ENCODE measurements around the gene TM7SF3.
"Not testable (repeated sequence)": the region's sequence is repeated elsewhere in the genome, so short reads cannot be mapped to it uniquely, and the experiment has no call there.

The TM7SF3 gene

DNA sequence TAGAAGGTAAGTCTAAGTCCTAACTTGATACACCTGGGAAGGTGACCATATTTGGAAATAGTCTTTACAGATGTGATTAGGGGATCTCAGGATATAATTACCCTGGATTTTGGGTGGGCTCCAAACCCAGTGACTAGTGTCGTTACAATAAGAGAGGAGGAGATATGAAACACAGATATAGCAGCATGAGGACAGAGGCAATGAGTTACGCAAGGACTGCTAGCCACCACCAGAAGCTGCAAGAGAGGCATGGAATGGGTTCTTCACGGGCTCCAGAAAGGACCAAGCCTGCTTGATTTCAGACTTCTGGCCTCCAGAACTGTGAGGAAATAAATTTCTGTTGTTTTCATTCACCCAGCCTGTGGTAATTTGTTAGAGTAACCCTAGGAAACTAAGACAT is 47.3 kb downstream of the TM7SF3 start:
- DNase-seq (ENCODE audit: low read depth) = no peak
- TF ChIP-seq, protein P1, sequence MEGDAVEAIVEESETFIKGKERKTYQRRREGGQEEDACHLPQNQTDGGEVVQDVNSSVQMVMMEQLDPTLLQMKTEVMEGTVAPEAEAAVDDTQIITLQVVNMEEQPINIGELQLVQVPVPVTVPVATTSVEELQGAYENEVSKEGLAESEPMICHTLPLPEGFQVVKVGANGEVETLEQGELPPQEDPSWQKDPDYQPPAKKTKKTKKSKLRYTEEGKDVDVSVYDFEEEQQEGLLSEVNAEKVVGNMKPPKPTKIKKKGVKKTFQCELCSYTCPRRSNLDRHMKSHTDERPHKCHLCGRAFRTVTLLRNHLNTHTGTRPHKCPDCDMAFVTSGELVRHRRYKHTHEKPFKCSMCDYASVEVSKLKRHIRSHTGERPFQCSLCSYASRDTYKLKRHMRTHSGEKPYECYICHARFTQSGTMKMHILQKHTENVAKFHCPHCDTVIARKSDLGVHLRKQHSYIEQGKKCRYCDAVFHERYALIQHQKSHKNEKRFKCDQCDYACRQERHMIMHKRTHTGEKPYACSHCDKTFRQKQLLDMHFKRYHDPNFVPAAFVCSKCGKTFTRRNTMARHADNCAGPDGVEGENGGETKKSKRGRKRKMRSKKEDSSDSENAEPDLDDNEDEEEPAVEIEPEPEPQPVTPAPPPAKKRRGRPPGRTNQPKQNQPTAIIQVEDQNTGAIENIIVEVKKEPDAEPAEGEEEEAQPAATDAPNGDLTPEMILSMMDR (IDR thresholded peaks at IDR 0.05; ENCODE audit: low read depth, low read length, missing control alignments) = no peak
- no peak overlapping the region for H3K4me3 ChIP-seq (ENCODE audit: low read depth, low read length)

DNA sequence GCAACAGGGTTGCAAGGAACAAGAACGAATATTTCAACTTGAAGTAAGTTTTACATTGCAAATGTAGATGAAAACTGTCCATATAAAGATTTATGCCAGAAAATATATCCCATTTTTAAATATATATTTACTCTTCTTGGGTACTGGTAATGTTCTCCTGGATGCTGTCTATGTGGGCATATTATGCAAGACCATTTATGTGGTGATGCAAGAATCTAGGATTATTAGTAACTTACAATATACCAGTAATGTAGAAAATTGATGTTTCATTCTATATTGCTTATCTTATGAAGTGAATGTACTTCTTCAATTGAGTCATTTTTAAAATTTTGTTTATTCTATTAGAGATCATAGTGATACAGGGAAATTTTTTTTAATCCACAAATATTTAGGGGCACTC is 50.8 kb downstream of the TM7SF3 start:
- TF ChIP-seq, protein P1 (IDR thresholded peaks at IDR 0.05; ENCODE audit: low read depth, low read length, missing control alignments) = no peak
- no peak for DNase-seq (ENCODE audit: low read depth)
- no peak overlapping the region for H3K4me3 ChIP-seq (ENCODE audit: low read depth, low read length)

DNA sequence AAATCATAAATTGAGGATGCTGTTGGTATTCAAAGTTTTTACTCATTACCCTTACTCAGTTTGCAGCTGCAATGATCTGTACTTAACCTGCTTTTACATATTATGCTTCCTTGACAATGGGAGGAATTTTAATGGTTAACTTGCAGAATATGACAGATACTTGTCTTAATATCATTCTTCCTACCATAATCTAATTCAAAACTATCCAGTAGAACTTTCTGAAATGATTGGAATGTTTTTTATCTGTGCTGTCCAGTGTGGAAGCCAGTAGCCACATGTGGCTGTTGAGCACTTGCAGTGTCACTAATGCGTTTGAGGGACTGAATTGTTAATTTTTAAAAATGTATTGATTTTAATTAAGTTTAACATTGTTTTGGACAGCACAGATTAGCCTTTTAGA is 52.4 kb downstream of the TM7SF3 start:
- TF ChIP-seq, protein P1 (IDR thresholded peaks at IDR 0.05; ENCODE audit: low read depth, low read length, missing control alignments) = no peak
- H3K4me3 ChIP-seq (ENCODE audit: low read depth, low read length) = no peak overlapping the region
- DNase-seq (ENCODE audit: low read depth) = no peak

DNA sequence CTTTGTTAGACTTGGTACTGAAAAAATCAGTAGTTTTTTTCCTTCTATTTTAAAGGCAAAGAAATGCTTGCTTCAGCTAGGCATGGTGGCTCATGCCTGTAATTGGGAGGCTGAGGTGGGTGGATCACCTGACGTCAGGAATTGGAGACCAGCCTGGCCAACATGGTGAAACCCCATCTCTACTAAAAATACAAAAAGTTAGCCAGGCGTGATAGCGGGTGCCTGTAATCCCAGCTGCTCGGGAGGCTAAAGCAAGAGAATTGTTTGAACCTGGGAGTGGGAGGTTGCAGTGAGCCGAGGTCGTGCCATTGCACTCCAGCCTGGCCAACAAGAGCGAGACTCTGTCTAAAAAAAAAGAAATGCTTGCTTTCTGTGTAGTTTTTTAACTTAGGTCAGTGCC is 52.8 kb downstream of the TM7SF3 start:
- DNase-seq (ENCODE audit: low read depth); H3K4me3 ChIP-seq (ENCODE audit: low read depth, low read length): not testable (repeated sequence)

DNA sequence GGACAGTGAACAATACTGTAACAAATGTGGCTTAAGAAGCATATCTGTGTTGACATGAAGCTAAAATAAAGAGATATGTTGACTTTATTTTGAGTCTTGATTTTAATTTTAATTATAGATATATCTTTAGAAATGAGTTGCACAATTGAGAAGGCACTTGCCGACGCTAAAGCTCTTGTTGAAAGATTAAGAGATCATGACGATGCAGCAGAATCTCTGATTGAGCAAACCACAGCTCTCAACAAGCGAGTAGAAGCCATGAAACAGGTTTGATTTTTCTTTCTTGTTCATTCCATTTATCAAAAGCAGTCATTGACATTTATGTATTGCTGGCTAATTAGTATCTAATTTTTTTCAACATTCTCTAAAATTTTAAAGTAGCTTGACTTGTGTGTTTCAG is 60.2 kb downstream of the TM7SF3 start:
- no peak for DNase-seq (ENCODE audit: low read depth)
- no peak overlapping the region for H3K4me3 ChIP-seq (ENCODE audit: low read depth, low read length)
- TF ChIP-seq, protein P1 (IDR thresholded peaks at IDR 0.05; ENCODE audit: low read depth, low read length, missing control alignments) = no peak

DNA sequence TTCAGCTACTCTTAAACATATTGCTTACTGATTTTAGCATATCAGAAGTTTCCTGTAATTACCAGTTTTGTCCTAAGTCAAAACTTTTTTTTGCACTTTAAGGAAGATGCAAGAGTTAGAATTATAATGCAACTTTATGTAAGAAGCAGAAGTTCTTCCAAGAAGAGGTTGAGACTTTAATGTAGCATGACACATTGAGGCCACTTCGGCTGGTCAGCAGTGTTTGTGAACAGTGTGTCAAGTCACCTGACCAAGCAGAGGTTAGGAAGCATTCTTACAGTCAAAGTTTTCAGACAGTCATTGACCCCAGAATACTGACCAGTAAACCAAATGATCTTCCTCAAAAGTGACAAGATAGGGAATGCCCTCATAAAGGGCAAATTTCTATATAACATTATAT is 60.7 kb downstream of the TM7SF3 start:
- H3K4me3 ChIP-seq (ENCODE audit: low read depth, low read length) = no peak overlapping the region
- no peak for DNase-seq (ENCODE audit: low read depth)
- TF ChIP-seq, protein P1 (IDR thresholded peaks at IDR 0.05; ENCODE audit: low read depth, low read length, missing control alignments) = no peak

DNA sequence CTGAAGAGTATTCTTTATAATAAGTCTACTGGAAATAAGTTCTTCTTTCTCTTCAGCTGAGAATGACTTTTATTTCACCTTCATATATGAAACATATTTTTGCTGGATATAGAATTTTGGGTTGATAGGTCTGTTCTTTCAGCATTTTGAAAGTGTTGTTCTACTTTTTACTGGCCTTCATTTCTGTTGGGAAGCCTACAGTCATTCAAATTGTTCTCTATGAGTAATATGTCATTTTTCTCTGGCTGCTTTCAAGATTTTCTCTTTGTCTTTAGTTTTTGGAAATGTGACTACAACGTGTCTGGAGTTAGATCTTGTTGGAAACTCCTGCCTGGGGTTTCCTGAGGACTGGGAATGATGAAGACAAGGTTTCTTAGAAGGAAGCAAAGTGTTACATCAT is 65.9 kb downstream of the TM7SF3 start:
- no peak for DNase-seq (ENCODE audit: low read depth)
- TF ChIP-seq, protein P1 (IDR thresholded peaks at IDR 0.05; ENCODE audit: low read depth, low read length, missing control alignments) = no peak

DNA sequence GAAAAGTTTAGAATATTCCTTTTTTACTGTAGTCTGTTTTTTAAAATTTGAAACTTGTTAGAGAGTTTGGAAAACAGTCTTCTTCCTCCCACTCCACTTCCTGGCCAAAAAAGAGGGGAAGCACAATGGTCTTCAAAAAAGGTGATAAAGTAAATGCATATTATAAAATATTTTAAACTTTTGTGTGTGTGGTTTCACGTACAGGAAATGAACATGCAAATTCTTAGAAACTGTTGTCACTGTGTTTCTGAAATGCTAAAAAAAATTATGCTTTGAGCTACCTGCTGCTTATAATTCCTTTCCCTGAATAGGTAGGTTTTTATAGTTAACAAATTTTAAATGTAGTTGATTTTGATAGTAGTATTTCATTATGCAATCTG is 73.0 kb downstream of the TM7SF3 start:
- peak overlapping the region; percentile 48; the same call in 1 of the 2 replicates for H3K4me3 ChIP-seq (ENCODE audit: low read depth, low read length)
- DNase-seq (ENCODE audit: low read depth) = no peak
- TF ChIP-seq, protein P1 (IDR thresholded peaks at IDR 0.05; ENCODE audit: low read depth, low read length, missing control alignments) = no peak

More for the DNA sequence above, 65.9 kb downstream of the TM7SF3 start:
- no peak overlapping the region for H3K4me3 ChIP-seq (ENCODE audit: low read depth, low read length)
